OCI-LY3 (cell line): Measurements from ENCODE around the gene VAV3.

Source experiments
- H2AFZ ChIP-seq: fragments of 200-600, 300-600 bp; shearing (Covaris generic); 2 replicates; pipeline ENCODE4 v1.6.0; 2014; ENCODE audit warnings: antibody characterized with exemption, low read depth, low read length
- H3K27ac ChIP-seq: fragments of 200-600, 300-600 bp; sonication (generic); 2 replicates; pipeline ENCODE4 v1.5.1; 2014; ENCODE audit warnings: mild to moderate bottlenecking, low read length, moderate library complexity, mixed read lengths
- H3K27me3 ChIP-seq: fragments of 200-600, 300-600 bp; sonication (generic); 2 replicates; pipeline ENCODE4 v1.6.1; 2014; ENCODE audit warnings: low read depth, low read length, mixed read lengths
- H3K36me3 ChIP-seq: fragments of 200-600, 300-600 bp; sonication (generic); replicated peaks from 2 replicates; pipeline ENCODE3; 2014; ENCODE audit warnings: low read depth, low read length, mixed read lengths
- H3K4me1 ChIP-seq: fragments of 300-600, 200-600 bp; sonication (generic); 2 replicates; pipeline ENCODE4 v1.6.1; 2014; ENCODE audit warnings: low read length, mixed read lengths
- H3K4me2 ChIP-seq: fragments of 200-600, 300-600 bp; sonication (generic); 2 replicates; pipeline ENCODE4 v1.6.1; 2014; ENCODE audit warnings: low read length, mixed read lengths
- H3K4me3 ChIP-seq: fragments of 300-600, 200-600 bp; sonication (generic); 2 replicates; pipeline ENCODE4 v1.5.1; 2014; ENCODE audit warnings: antibody characterized with exemption, mild to moderate bottlenecking, low read length, moderate library complexity
- H3K79me2 ChIP-seq: fragments of 300-600, 200-600 bp; shearing (Covaris generic); 2 replicates; pipeline ENCODE4 v1.6.1; 2014; ENCODE audit warnings: mild to moderate bottlenecking, low read length, mixed read lengths
- H3K9ac ChIP-seq: fragments of 300-600, 200-600 bp; shearing (Covaris generic); 2 replicates; pipeline ENCODE4 v1.6.0; 2014; ENCODE audit warnings: mild to moderate bottlenecking, low read length, moderate library complexity
- H3K9me3 ChIP-seq: fragments of 200-600, 300-600 bp; shearing (Covaris generic); 2 replicates; pipeline ENCODE4 v1.6.1; 2014; ENCODE audit warnings: low read length, mixed read lengths; ENCODE audit not compliant: insufficient read depth
- H4K20me1 ChIP-seq: fragments of 200-600, 300-600 bp; sonication (generic); 2 replicates; pipeline ENCODE4 v1.6.1; 2016; ENCODE audit warnings: low read length, mixed read lengths; ENCODE audit not compliant: insufficient read depth
- CTCF ChIP-seq: fragments of 200-600, 300-600 bp; sonication (generic); IDR thresholded peaks from 2 replicates; pipeline ENCODE4 v1.5.1; 2014; ENCODE audit warnings: antibody characterized with exemption, low read length, low read depth
- EZH2phosphoT487 ChIP-seq: fragments of 200-600 bp; shearing (Covaris generic); IDR thresholded peaks from 2 replicates; pipeline ENCODE4 v1.6.1; 2018; ENCODE audit warnings: antibody characterized with exemption, mixed run types, low read depth

VAV3 gene

GRCh38 chr1:107829036-107829770 lies 135.8 kb downstream of the VAV3 start:
- H3K79me2 ChIP-seq = no peaks in the 10 kb centered on the region
- H3K36me3 ChIP-seq = no peaks in the 10 kb centered on the region
- TF ChIP-seq EZH2phosphoT487 = no peak
- TF ChIP-seq CTCF = no peak
- H2AFZ ChIP-seq = no peak overlapping the region
- H3K4me1 ChIP-seq = peaks cover 11% of the 10 kb centered on the region
- no peak overlapping the region for H3K27ac ChIP-seq
- no peaks in the 10 kb centered on the region for H3K27me3 ChIP-seq
- H3K9ac ChIP-seq = no peak overlapping the region
- no peak overlapping the region for H3K4me2 ChIP-seq
- no peak overlapping the region for H3K4me3 ChIP-seq
- H4K20me1 ChIP-seq = no peaks in the 10 kb centered on the region
- H3K9me3 ChIP-seq = no peaks in the 10 kb centered on the region

GRCh38 chr1:107824946-107825345 lies 140.0 kb downstream of the VAV3 start:
- no peaks in the 10 kb centered on the region for H3K36me3 ChIP-seq
- no peaks in the 10 kb centered on the region for H4K20me1 ChIP-seq
- H3K4me1 ChIP-seq = peaks cover 11% of the 10 kb centered on the region
- no peak overlapping the region for H2AFZ ChIP-seq
- H3K9ac ChIP-seq = no peak overlapping the region
- H3K9me3 ChIP-seq = no peaks in the 10 kb centered on the region
- no peaks in the 10 kb centered on the region for H3K27me3 ChIP-seq
- no peaks in the 10 kb centered on the region for H3K79me2 ChIP-seq
- TF ChIP-seq CTCF (no peak), EZH2phosphoT487 (no peak)
- H3K27ac ChIP-seq = no peak overlapping the region
- no peak overlapping the region for H3K4me3 ChIP-seq
- no peak overlapping the region for H3K4me2 ChIP-seq

GRCh38 chr1:107821340-107821739 lies 143.6 kb downstream of the VAV3 start:
- Histone ChIP-seq H3K4me2 (no peak overlapping the region), H3K4me3 (no peak overlapping the region), H3K36me3 (no peaks in the 10 kb centered on the region), H3K4me1 (no peaks in the 10 kb centered on the region), H2AFZ (no peak overlapping the region), H4K20me1 (no peaks in the 10 kb centered on the region), H3K9me3 (no peaks in the 10 kb centered on the region), H3K27me3 (no peaks in the 10 kb centered on the region), H3K79me2 (no peaks in the 10 kb centered on the region), H3K27ac (no peak overlapping the region), H3K9ac (no peak overlapping the region)
- TF ChIP-seq EZH2phosphoT487 = no peak
- TF ChIP-seq CTCF = no peak

GRCh38 chr1:107820801-107821200 lies 144.2 kb downstream of the VAV3 start:
- no peaks in the 10 kb centered on the region for H3K9me3 ChIP-seq
- no peaks in the 10 kb centered on the region for H3K4me1 ChIP-seq
- no peaks in the 10 kb centered on the region for H3K79me2 ChIP-seq

More at GRCh38 chr1:107820801-107821200, 144.2 kb downstream of the VAV3 start:
- Histone ChIP-seq H3K9ac (no peak overlapping the region), H2AFZ (no peak overlapping the region), H3K27ac (no peak overlapping the region), H3K4me3 (no peak overlapping the region), H3K4me2 (no peak overlapping the region), H3K27me3 (no peaks in the 10 kb centered on the region), H4K20me1 (no peaks in the 10 kb centered on the region), H3K36me3 (no peaks in the 10 kb centered on the region)
- no peak for TF ChIP-seq EZH2phosphoT487
- TF ChIP-seq CTCF = no peak
